ENCODE data around the gene DNAH1. TPM values are rescaled to one million over a fixed set of nuclear protein-coding genes. Genes with fewer than 3 reads are reported as not detected.

The DNAH1 gene
- total and polyA plus RNA-seq, 2 of the 13 experiments (the other 11 are each of a cell fraction or from before 2014, with no cell fraction given): 0.64 to 3.5 TPM

GRCh38 chr3:52331091-52331490 lies 15.0 kb downstream of the DNAH1 start:
- no TSS peak for BruUV-seq (replicated peaks)
- H3K4me2 ChIP-seq (ENCODE audit: low read depth, low read length): no peak overlapping the region
- no peak overlapping the region for H3K27ac ChIP-seq (ENCODE audit: extremely low read length, insufficient read depth, low read length)
- DNase-seq (ENCODE audit: low spot score) (no peak), ATAC-seq (no peak), FAIRE-seq (no peak)
- no peaks in the 10 kb centered on the region for H3K36me3 ChIP-seq (replicated peaks in 1 of 2; ENCODE audit: control insufficient read depth in 1 of 2, insufficient read depth in 2 of 2, low read length in 2 of 2)
- no peak overlapping the region for H3K4me3 ChIP-seq (replicated peaks in 1 of 3; ENCODE audit: insufficient read depth in 1 of 3, low read depth in 2 of 3, low read length in 3 of 3)
- intact Hi-C loops (cut with micrococcal nuclease; ENCODE audit: unreplicated experiment): no loop called here
- POLR2A ChIA-PET: no interaction called here
- H2AFZ ChIP-seq (ENCODE audit: low read length): no peak overlapping the region
- in situ Hi-C loops (cut with HindIII; ENCODE audit: extremely low pct_ligation_motif_present, low pct_unique_long_range_greater_than_20kb): no loop called here
- no peaks in the 10 kb centered on the region for H4K20me1 ChIP-seq (ENCODE audit: insufficient read depth, low read length)
- TF ChIP-seq ZNF451 (CRISPR knock-in tag; IDR thresholded peaks at IDR 0.05) (no peak), AKAP8 (CRISPR knock-in tag; IDR thresholded peaks at IDR 0.05) (no peak)
- TF ChIP-seq, protein P1, sequence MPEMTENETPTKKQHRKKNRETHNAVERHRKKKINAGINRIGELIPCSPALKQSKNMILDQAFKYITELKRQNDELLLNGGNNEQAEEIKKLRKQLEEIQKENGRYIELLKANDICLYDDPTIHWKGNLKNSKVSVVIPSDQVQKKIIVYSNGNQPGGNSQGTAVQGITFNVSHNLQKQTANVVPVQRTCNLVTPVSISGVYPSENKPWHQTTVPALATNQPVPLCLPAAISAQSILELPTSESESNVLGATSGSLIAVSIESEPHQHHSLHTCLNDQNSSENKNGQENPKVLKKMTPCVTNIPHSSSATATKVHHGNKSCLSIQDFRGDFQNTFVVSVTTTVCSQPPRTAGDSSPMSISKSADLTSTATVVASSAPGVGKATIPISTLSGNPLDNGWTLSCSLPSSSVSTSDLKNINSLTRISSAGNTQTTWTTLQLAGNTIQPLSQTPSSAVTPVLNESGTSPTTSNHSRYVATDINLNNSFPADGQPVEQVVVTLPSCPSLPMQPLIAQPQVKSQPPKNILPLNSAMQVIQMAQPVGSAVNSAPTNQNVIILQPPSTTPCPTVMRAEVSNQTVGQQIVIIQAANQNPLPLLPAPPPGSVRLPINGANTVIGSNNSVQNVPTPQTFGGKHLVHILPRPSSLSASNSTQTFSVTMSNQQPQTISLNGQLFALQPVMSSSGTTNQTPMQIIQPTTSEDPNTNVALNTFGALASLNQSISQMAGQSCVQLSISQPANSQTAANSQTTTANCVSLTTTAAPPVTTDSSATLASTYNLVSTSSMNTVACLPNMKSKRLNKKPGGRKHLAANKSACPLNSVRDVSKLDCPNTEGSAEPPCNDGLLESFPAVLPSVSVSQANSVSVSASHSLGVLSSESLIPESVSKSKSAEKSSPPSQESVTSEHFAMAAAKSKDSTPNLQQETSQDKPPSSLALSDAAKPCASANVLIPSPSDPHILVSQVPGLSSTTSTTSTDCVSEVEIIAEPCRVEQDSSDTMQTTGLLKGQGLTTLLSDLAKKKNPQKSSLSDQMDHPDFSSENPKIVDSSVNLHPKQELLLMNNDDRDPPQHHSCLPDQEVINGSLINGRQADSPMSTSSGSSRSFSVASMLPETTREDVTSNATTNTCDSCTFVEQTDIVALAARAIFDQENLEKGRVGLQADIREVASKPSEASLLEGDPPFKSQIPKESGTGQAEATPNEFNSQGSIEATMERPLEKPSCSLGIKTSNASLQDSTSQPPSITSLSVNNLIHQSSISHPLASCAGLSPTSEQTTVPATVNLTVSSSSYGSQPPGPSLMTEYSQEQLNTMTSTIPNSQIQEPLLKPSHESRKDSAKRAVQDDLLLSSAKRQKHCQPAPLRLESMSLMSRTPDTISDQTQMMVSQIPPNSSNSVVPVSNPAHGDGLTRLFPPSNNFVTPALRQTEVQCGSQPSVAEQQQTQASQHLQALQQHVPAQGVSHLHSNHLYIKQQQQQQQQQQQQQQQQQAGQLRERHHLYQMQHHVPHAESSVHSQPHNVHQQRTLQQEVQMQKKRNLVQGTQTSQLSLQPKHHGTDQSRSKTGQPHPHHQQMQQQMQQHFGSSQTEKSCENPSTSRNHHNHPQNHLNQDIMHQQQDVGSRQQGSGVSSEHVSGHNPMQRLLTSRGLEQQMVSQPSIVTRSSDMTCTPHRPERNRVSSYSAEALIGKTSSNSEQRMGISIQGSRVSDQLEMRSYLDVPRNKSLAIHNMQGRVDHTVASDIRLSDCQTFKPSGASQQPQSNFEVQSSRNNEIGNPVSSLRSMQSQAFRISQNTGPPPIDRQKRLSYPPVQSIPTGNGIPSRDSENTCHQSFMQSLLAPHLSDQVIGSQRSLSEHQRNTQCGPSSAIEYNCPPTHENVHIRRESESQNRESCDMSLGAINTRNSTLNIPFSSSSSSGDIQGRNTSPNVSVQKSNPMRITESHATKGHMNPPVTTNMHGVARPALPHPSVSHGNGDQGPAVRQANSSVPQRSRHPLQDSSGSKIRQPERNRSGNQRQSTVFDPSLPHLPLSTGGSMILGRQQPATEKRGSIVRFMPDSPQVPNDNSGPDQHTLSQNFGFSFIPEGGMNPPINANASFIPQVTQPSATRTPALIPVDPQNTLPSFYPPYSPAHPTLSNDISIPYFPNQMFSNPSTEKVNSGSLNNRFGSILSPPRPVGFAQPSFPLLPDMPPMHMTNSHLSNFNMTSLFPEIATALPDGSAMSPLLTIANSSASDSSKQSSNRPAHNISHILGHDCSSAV (CRISPR knock-in tag; IDR thresholded peaks at IDR 0.05; ENCODE audit: borderline replicate concordance): no peak
- CTCF ChIA-PET (ENCODE audit: low intra/inter-chr PET ratio, low total read pairs): no interaction called here
- no peaks in the 10 kb centered on the region for H3K9me3 ChIP-seq (ENCODE audit: low read length)
- no peaks in the 10 kb centered on the region for H3K27me3 ChIP-seq (ENCODE audit: control insufficient read depth in 1 of 2, insufficient read depth in 2 of 2, low read length in 2 of 2)
- H3K9ac ChIP-seq (ENCODE audit: insufficient read depth, low read depth, low read length): no peak overlapping the region
- no peaks in the 10 kb centered on the region for H3K79me2 ChIP-seq (ENCODE audit: insufficient read depth, low read length)
- 93% methylated on average over 12 of the region's 12 CpGs for WGBS (ENCODE audit: low lambda C conversion rate)
- peaks cover 15% of the 10 kb centered on the region for H3K4me1 ChIP-seq (ENCODE audit: insufficient read depth, low read length)
